Fibroblast of lung (primary cell): Measurements from ENCODE around the gene AFMID. TPM values are rescaled to one million over a fixed set of nuclear protein-coding genes. Genes with fewer than 3 reads are reported as not detected.

ENCODE experiments used
- DNase-seq, 2 donors: peaks; one replicate each; pipeline versions ENCODE4 v3.0.0 to v3.0.0-alpha.2; 2010; ENCODE audit warnings: low read depth in 2 of 2
- H2AFZ ChIP-seq: 2 replicates; pipeline ENCODE4 v1.5.1; 2012; ENCODE audit warnings: low read length, control low read depth, inconsistent platforms
- H3K27ac ChIP-seq: 2 replicates; pipeline ENCODE4 v1.5.1; 2011; ENCODE audit warnings: low read length, control low read depth; ENCODE audit not compliant: insufficient read depth
- H3K27me3 ChIP-seq: 2 replicates; pipeline ENCODE4 v1.5.1; 2011; ENCODE audit warnings: mild to moderate bottlenecking, low read length; ENCODE audit not compliant: control insufficient read depth, insufficient read depth
- H3K36me3 ChIP-seq: 2 replicates; pipeline ENCODE4 v1.5.1; 2011; ENCODE audit warnings: low read length; ENCODE audit not compliant: control insufficient read depth, insufficient read depth
- H3K4me1 ChIP-seq: 2 replicates; pipeline ENCODE4 v1.5.1; 2011; ENCODE audit warnings: low read length; ENCODE audit not compliant: control insufficient read depth, insufficient read depth; ENCODE audit errors: extremely low read depth
- H3K4me2 ChIP-seq: 2 replicates; pipeline ENCODE4 v1.5.1; 2011; ENCODE audit warnings: low read length, control low read depth; ENCODE audit not compliant: insufficient read depth; ENCODE audit errors: extremely low read depth
- H3K4me3 ChIP-seq, 4 experiments: fragments of 200-600 bp in 1 of 4; sonication (generic) in 1 of 4; replicated peaks in 1 of 4; 2 replicates each; pipeline ENCODE4 v1.5.1; 2011 to 2016; ENCODE audit warnings: low read length in 4 of 4, low read depth in 3 of 4, mild to moderate bottlenecking in 3 of 4, control low read depth in 2 of 4, inconsistent platforms in 1 of 4, mixed read lengths in 1 of 4; ENCODE audit not compliant: insufficient read depth in 1 of 4; ENCODE audit errors: control extremely low read depth in 1 of 4
- H3K79me2 ChIP-seq: 2 replicates; pipeline ENCODE4 v1.5.1; 2012; ENCODE audit warnings: mild to moderate bottlenecking, low read length, inconsistent platforms; ENCODE audit not compliant: control insufficient read depth, insufficient read depth
- H3K9ac ChIP-seq: 2 replicates; pipeline ENCODE4 v1.5.1; 2011; ENCODE audit warnings: mild to moderate bottlenecking, low read length, control low read depth; ENCODE audit not compliant: insufficient read depth
- H3K9me3 ChIP-seq: 2 replicates; pipeline ENCODE4 v1.5.1; 2012; ENCODE audit warnings: low read depth, low read length; ENCODE audit not compliant: control insufficient read depth, insufficient read depth
- H4K20me1 ChIP-seq: 2 replicates; pipeline ENCODE4 v1.5.1; 2011; ENCODE audit warnings: low read length; ENCODE audit not compliant: control insufficient read depth, insufficient read depth; ENCODE audit errors: extremely low read depth
- CTCF ChIP-seq, 2 donors: IDR thresholded peaks in 1 of 2; conservative IDR thresholded peaks in 1 of 2; 1 replicate in 1 of 2; 2 replicates in 1 of 2; pipeline ENCODE4 v1.5.1; 2011 to 2012; ENCODE audit warnings: low read length in 2 of 2, control low read depth in 1 of 2, inconsistent platforms in 1 of 2, low read depth in 1 of 2, mild to moderate bottlenecking in 1 of 2
- EZH2 ChIP-seq: IDR thresholded peaks from 2 replicates; pipeline ENCODE4 v1.5.1; 2012; ENCODE audit warnings: low read length, control low read depth, mild to moderate bottlenecking; ENCODE audit errors: missing control alignments
- polyA minus RNA-seq: library from RNA; depleted of rRNA, polyadenylated mRNA; stranded (reverse); fragments of >200 nt; gene quantifications from 2 replicates; pipeline ENCODE4 v1.2.3, GENCODE V29; 2011; ENCODE audit warnings: low replicate concordance
- polyA plus RNA-seq, 2 donors: library from polyadenylated mRNA; depleted of rRNA in 1 of 2; stranded (reverse) in 1 of 2; unstranded in 1 of 2; fragments of >200 nt; gene quantifications; 2 replicates each; pipeline ENCODE4 v1.2.1, GENCODE V29; 2011 to 2012; ENCODE audit warnings: missing spikeins in 1 of 2
- total RNA-seq: library from RNA; depleted of rRNA; stranded (reverse); fragments of >200 nt; gene quantifications from 2 replicates; pipeline ENCODE4 v1.2.1, GENCODE V29; 2014

AFMID gene, protein sequence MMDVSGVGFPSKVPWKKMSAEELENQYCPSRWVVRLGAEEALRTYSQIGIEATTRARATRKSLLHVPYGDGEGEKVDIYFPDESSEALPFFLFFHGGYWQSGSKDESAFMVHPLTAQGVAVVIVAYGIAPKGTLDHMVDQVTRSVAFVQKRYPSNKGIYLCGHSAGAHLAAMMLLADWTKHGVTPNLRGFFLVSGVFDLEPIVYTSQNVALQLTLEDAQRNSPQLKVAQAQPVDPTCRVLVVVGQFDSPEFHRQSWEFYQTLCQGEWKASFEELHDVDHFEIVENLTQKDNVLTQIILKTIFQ
- 24.1 and 29.2 TPM in 2 replicates for total RNA-seq
- polyA plus RNA-seq: 20.9 and 28.1 TPM in 2 replicates
- 24.8 and 38.7 TPM in 2 replicates for polyA plus RNA-seq (2012)
- 25.2 and 49.0 TPM in 2 replicates for polyA minus RNA-seq

GRCh38 chr17:78186692-78187595, at the start of gene AFMID, which contains the start of gene TK1:
Gene AFMID (plus strand): TSS chr17:78187362. CDS start chr17:78187371, 9 bp downstream.
Gene TK1 (minus strand): TSS chr17:78187052. CDS start chr17:78186994, 58 bp downstream.
- peaks cover 4% of the 10 kb centered on the region for H3K4me1 ChIP-seq
- H3K36me3 ChIP-seq: peaks cover 6% of the 10 kb centered on the region
- peak; percentile 93 to 96 for DNase-seq
- peaks cover 6% of the 10 kb centered on the region for H3K79me2 ChIP-seq
- peak within 1 kb of the TSS; percentile 93 for H3K4me2 ChIP-seq
- TF ChIP-seq EZH2 (no peak), CTCF (conservative IDR thresholded peaks at IDR 0.05 in 1 of 2, IDR thresholded peaks at IDR 0.05 in 1 of 2; ENCODE audit: low read depth in 1 of 2, low read length in 2 of 2) (peak; percentile 67 to 78)
- H3K27ac ChIP-seq: peak within 1 kb of the TSS; percentile 76
- peak within 1 kb of the TSS; percentile 67 to 89 (median 78) for H3K4me3 ChIP-seq
- H3K9me3 ChIP-seq: no peaks in the 10 kb centered on the region
- H3K9ac ChIP-seq: peak within 1 kb of the TSS; percentile 72
- H3K27me3 ChIP-seq: no peaks in the 10 kb centered on the region
- peak within 1 kb of the TSS; percentile 95 for H2AFZ ChIP-seq
- no peaks in the 10 kb centered on the region for H4K20me1 ChIP-seq

DNA sequence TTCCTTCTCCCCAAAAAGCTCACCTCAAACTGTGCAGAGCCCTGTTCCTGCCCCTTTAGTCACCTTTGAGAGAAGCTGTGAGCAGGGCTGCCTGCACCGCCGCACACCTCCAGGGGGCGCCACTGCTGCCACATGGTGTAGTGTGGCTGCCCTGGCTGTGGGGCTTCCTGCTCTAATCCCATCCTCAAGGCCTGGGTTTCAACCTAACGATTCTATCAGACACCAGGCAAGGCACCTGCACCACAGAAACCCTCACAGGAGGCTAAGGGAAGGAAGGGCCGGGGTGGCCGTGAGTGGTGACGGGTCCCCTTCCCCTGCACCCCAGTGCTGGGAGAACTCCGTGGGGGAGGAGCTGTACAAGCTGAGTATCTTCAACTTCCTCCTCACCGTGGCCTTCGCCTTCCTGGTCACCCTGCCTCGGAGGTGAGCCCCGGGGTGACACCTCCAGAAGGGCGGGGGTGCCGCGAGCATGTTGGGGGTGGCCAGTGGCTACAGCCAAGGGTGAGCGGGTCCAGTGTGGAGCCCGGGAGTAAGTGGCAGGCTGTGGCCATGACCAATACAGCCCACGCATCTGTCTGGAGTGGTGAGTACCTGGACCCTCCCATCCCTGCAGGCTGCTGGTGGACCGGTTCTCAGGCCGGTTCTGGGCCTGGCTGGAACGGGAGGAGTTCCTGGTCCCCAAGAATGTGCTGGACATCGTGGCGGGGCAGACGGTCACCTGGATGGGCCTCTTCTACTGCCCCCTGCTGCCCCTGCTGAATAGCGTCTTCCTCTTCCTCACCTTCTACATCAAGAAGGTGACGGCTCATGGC, 49.6 kb upstream of the AFMID start:
- Histone ChIP-seq H3K27ac (no peak overlapping the region), H3K9ac (no peak overlapping the region), H3K36me3 (no peaks in the 10 kb centered on the region), H3K4me1 (peaks cover 5% of the 10 kb centered on the region), H3K27me3 (no peaks in the 10 kb centered on the region), H3K79me2 (no peaks in the 10 kb centered on the region), H3K9me3 (no peaks in the 10 kb centered on the region), H4K20me1 (no peaks in the 10 kb centered on the region), H2AFZ (no peak overlapping the region), H3K4me2 (no peak overlapping the region), H3K4me3 (no peak overlapping the region)
- DNase-seq: no peak
- TF ChIP-seq CTCF (conservative IDR thresholded peaks at IDR 0.05 in 1 of 2, IDR thresholded peaks at IDR 0.05 in 1 of 2; ENCODE audit: low read depth in 1 of 2, low read length in 2 of 2): peak; percentile 22 to 40
- TF ChIP-seq EZH2: no peak
